ENCODE measurements around the gene MAP2K6.

Gene MAP2K6

GRCh38 chr17:69578385-69578936, 164.0 kb downstream of the MAP2K6 start:
- DNase-seq (ENCODE audit: low read depth) = no peak

- no peak for DNase-seq (ENCODE audit: low read depth)
Measured at GRCh38 chr17:69579961-69580677, 165.6 kb downstream of the MAP2K6 start.

DNA sequence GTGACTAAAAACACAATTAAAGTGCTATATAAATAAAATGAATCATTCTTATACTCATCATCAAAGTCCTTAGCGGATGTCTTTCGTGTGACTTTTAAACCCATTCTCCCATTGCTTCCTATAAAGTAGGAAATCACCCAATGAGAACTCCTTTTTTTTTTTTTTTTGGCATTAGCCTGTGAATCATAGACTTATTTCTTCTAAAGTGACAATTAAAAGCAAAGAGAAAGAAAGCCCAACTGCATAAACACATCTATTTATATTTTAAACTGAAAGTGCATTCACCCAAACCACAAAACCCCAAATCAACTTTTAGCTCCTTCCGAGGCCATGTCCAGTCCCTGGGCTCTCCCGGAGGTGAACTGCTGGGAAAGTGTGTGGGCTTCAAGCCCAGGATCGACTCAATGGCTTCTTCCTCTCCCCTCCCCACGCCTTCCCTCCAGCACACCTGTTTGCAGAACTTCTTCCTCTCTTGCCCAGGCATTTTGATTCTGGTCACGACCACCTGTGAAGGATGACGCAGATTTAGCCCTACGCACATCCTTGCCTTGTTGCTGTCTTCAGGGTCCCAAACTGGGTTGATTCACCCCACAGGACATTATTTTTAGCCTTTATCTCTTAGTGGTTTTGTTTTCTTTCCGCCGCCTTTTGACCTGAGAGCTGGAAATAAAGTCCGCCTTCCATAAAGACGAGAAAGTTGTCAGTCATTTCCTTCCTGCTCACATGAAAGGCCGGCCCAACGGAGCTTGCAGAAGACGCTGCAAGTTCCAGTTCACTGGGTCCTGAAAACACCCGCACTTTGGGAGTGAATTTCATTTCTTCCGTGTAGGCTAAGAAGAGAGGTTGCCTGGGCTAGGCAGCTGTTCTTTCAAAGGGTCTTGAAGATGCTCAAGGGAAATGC, 166.8 kb downstream of the MAP2K6 start:
- DNase-seq (ENCODE audit: low read depth) = no peak

- no peak for DNase-seq (ENCODE audit: low read depth)
Measured at GRCh38 chr17:69588316-69588715, 173.8 kb downstream of the MAP2K6 start.

GRCh38 chr17:69588827-69589239, 174.3 kb downstream of the MAP2K6 start:
- DNase-seq (ENCODE audit: low read depth) = no peak

DNA sequence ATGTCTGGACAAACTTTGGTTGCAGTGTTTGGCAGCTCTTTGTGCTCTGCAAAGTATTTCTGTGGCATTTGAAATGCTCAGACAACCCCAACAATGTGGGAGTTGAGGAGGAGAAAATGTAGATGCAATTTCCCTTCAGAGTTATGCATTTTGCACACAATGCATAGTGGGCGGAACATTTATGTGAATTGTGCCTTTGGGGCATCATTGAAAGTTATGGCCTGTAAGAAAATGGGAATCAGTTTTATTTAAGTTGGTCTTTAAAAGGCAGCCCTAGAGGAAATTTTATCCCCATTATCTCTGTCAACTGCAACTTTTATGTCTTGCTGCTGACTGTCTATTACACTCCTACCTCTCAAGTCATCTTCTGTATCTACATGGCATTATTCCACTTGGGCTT, 176.2 kb downstream of the MAP2K6 start:
- DNase-seq (ENCODE audit: low read depth) = no peak

DNA sequence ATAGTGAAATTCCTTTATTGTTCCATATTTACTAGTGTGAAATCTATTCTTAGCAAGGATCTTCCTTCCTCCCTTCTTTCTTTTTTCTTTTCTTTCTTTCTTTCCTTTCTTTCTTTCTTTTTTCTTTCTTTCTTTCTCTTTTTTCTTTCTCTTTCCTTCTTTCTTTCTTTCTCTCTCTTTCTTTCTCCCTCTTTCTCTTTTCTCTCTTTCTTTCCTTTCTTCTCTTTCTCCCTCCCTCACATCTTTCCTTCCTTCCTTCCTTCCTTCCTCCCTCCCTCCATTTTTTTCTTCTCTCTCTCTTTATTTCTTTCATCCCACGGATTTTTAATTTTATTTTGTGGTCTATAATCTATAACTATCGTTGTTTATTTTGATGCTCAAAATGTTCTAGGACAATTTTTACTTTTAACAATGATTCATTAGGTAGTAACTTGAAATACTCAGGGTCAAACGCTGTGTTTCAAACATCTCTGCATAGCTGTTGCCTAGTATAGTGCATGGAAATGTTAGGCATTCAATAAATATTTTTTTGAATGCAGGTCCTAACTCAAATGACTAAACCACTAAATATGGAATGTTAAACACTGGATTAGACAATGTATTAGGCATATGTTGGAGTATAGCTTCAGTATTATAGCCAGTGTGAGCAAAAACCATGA, 178.3 kb downstream of the MAP2K6 start:
- peak; percentile 28 for DNase-seq (ENCODE audit: low read depth)

- no peak for DNase-seq (ENCODE audit: low read depth)
Measured at GRCh38 chr17:69593351-69593715, 178.8 kb downstream of the MAP2K6 start.

GRCh38 chr17:69593716-69594115, 179.2 kb downstream of the MAP2K6 start:
- no peak for DNase-seq (ENCODE audit: low read depth)

GRCh38 chr17:69594641-69595040, 180.1 kb downstream of the MAP2K6 start:
- DNase-seq (ENCODE audit: low read depth) = no peak

- DNase-seq (ENCODE audit: low read depth) = no peak
Measured at GRCh38 chr17:69596141-69596540, 181.6 kb downstream of the MAP2K6 start.

GRCh38 chr17:69597898-69598692, 183.6 kb downstream of the MAP2K6 start:
- peak; percentile 17 for DNase-seq (ENCODE audit: low read depth)

DNA sequence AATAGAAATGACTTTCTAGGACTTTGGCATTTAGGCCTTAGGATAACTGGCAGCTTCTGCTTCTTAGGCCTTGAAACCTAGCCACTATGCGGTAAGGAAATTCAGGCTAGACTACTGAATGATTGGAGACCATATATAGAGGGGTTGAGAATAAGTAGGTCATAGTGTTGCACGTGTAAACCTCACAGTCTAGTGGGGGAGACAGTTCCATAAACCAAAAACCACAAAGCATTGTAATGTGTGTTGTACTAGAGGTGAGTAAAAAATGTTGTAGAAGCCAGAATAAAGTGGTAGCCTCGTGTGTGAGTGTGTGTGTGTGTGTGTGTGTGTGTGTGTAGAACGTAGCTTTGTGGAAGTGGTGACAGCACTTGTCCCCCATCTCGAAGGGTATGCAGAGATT, 188.5 kb downstream of the MAP2K6 start:
- DNase-seq (ENCODE audit: low read depth) = no peak

Measured in GM04504 (cell line).